Natural killer cell (primary cell): Measurements from ENCODE around the gene ADORA2A. TPM values are rescaled to one million over a fixed set of nuclear protein-coding genes. Genes with fewer than 3 reads are reported as not detected.

Experiments used
- ATAC-seq, 3 donors: fragments of 150-1000 bp in 2 of 3; fragments of 200-7000 bp in 1 of 3; cut with Tn5 transposase; 1 replicate in 1 of 3; 2 replicates in 2 of 3; pipeline ENCODE4 v1.10.0; 2021; ENCODE audit warnings: mild to moderate bottlenecking in 2 of 3, moderate library complexity in 2 of 3
- DNase-seq, 2 donors: peaks; one replicate each; pipeline versions ENCODE4 v3.0.0 to v3.0.0-alpha.2; 2013 to 2021; ENCODE audit warnings: mixed read lengths in 1 of 2
- H3K27ac ChIP-seq: one replicate; pipeline ENCODE4 v1.5.1; 2013; ENCODE audit warnings: mild to moderate bottlenecking, low read length
- H3K27me3 ChIP-seq: one replicate; pipeline ENCODE4 v1.6.1; 2013; ENCODE audit warnings: low read length; ENCODE audit not compliant: control insufficient read depth, insufficient read depth
- H3K36me3 ChIP-seq: one replicate; pipeline ENCODE4 v1.6.1; 2013; ENCODE audit warnings: low read length; ENCODE audit not compliant: control insufficient read depth, insufficient read depth
- H3K4me1 ChIP-seq: one replicate; pipeline ENCODE4 v1.6.1; 2013; ENCODE audit warnings: low read length; ENCODE audit not compliant: control insufficient read depth, insufficient read depth
- H3K4me3 ChIP-seq: one replicate; pipeline ENCODE4 v1.5.1; 2013; ENCODE audit warnings: low read length
- H3K9me3 ChIP-seq: one replicate; pipeline ENCODE4 v1.6.1; 2013; ENCODE audit warnings: low read length; ENCODE audit not compliant: control insufficient read depth, insufficient read depth
- H3K27ac Mint-ChIP-seq, 2 donors: one replicate each; pipeline ENCODE4 v1.8.0; 2022; ENCODE audit warnings: mild to moderate bottlenecking in 2 of 2, mixed read lengths in 2 of 2, moderate library complexity in 1 of 2
- H3K27me3 Mint-ChIP-seq, 2 donors: one replicate each; pipeline ENCODE4 v1.8.0; 2022; ENCODE audit warnings: low read depth in 2 of 2, mixed read lengths in 2 of 2
- H3K36me3 Mint-ChIP-seq: one replicate; pipeline ENCODE4 v1.8.0; 2022; ENCODE audit warnings: mixed read lengths
- H3K4me1 Mint-ChIP-seq, 2 donors: one replicate each; pipeline ENCODE4 v1.8.0; 2022; ENCODE audit warnings: mixed read lengths in 2 of 2
- H3K4me3 Mint-ChIP-seq: one replicate; pipeline ENCODE4 v1.8.0; 2022; ENCODE audit warnings: mild to moderate bottlenecking, moderate library complexity, mixed read lengths
- H3K9me3 Mint-ChIP-seq, 2 donors: one replicate each; pipeline ENCODE4 v1.8.0; 2022; ENCODE audit warnings: mixed read lengths in 2 of 2
- WGBS: methylation state at CpG from one replicate; pipeline ENCODE4 v1.1.7; 2013; ENCODE audit warnings: missing lambda C conversion rate; ENCODE audit not compliant: insufficient coverage; 5-methylcytosine and 5-hydroxymethylcytosine counted together
- intact Hi-C: fragments of 100-400 bp; cut with micrococcal nuclease; formaldehyde crosslinking; loops from one replicate; pipeline ENCODE4 v1.14.2; 2022
- total RNA-seq, 4 donors: library from RNA; stranded (reverse); fragments of 120-200 nt in 1 of 4; gene quantifications; one replicate each; pipeline versions ENCODE4 v1.2.3 to v1.2.4, GENCODE V29; 2013 to 2022
- TF ChIP-seq, protein P1 (sequence below): fragments of 200-600 bp; IDR thresholded peaks from one replicate; pipeline ENCODE4 v1.8.0; 2022; ENCODE audit warnings: antibody characterized with exemption

The ADORA2A gene
- total RNA-seq, 3 donors from 2014 or later (not counting 1 experiment from before 2014, with no cell fraction given): 11.0 to 15.0 (median 11.7) TPM

DNA sequence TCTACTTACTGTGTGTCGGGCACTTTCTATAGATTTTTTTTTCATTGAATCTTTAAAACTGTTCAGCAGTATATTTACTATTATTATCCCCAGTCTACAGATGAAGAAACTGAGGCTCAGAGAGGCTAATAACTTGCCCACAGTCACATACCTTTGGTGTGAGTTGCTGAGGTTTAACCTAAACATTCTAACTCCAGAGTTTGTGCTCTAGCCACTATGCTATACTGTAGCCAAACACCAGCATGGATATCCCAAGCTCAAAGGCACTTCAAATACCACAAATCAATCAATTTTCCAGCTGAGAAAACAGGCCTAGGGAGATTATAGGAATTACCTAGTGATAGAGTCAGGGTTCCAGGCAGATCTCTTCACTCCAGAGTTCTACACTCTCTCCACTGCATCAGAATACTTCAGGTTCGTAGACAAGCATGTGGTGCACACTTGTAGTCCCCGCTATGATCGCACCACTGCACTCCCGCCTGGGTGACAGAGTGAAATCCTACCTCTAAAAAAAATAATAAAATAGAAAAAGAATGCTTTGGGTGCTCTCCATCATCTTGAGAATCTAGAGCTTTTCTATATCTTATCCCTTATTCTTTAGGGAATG is 47.4 kb downstream of the ADORA2A start:
- WGBS: 76% methylated on average over 4 of the region's 5 CpGs
- no peaks in the 10 kb centered on the region for H3K36me3 Mint-ChIP-seq
- H3K27ac Mint-ChIP-seq: no peak overlapping the region
- H3K36me3 ChIP-seq: no peaks in the 10 kb centered on the region
- TF ChIP-seq, protein P1, sequence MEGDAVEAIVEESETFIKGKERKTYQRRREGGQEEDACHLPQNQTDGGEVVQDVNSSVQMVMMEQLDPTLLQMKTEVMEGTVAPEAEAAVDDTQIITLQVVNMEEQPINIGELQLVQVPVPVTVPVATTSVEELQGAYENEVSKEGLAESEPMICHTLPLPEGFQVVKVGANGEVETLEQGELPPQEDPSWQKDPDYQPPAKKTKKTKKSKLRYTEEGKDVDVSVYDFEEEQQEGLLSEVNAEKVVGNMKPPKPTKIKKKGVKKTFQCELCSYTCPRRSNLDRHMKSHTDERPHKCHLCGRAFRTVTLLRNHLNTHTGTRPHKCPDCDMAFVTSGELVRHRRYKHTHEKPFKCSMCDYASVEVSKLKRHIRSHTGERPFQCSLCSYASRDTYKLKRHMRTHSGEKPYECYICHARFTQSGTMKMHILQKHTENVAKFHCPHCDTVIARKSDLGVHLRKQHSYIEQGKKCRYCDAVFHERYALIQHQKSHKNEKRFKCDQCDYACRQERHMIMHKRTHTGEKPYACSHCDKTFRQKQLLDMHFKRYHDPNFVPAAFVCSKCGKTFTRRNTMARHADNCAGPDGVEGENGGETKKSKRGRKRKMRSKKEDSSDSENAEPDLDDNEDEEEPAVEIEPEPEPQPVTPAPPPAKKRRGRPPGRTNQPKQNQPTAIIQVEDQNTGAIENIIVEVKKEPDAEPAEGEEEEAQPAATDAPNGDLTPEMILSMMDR: no peak
- ATAC-seq (no peak), DNase-seq (no peak)
- H3K4me1 ChIP-seq: no peaks in the 10 kb centered on the region
- H3K4me3 ChIP-seq: no peak overlapping the region
- no peaks in the 10 kb centered on the region for H3K4me1 Mint-ChIP-seq
- H3K27ac ChIP-seq: no peak overlapping the region
- peaks cover 0 to 2% of the 10 kb centered on the region in 2 donors for H3K27me3 Mint-ChIP-seq
- intact Hi-C loops: no loop called here
- no peaks in the 10 kb centered on the region for H3K9me3 ChIP-seq
- no peaks in the 10 kb centered on the region for H3K9me3 Mint-ChIP-seq
- no peaks in the 10 kb centered on the region for H3K27me3 ChIP-seq
- no peak overlapping the region for H3K4me3 Mint-ChIP-seq

DNA sequence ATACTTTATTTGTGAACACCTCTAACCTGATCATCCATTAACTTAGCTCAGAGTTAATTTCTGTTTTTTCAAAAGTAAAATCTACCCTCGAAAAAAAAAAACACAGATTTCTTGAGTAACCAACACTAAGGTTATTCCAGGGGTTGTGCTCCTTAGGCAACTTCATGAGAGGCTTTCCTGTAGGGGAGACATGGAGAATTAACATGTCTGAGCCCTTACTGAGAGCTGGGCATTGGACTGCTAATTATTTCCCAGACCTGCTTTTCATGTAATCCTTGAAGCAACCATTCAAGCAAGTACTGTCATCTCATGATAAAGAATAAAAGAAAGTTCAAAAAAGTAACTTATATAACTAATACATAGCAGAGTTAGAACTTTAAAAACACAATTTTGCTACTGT is 54.2 kb downstream of the ADORA2A start:
- Histone ChIP-seq H3K27ac (no peak overlapping the region), H3K9me3 (no peaks in the 10 kb centered on the region), H3K4me3 (no peak overlapping the region), H3K4me1 (no peaks in the 10 kb centered on the region), H3K36me3 (no peaks in the 10 kb centered on the region), H3K27me3 (no peaks in the 10 kb centered on the region)
- TF ChIP-seq, protein P1: no peak
- H3K27ac Mint-ChIP-seq: no peak overlapping the region
- no peak overlapping the region for H3K4me3 Mint-ChIP-seq
- no peak for DNase-seq
- H3K27me3 Mint-ChIP-seq: peaks cover 0 to 2% of the 10 kb centered on the region in 2 donors
- H3K36me3 Mint-ChIP-seq: no peaks in the 10 kb centered on the region
- WGBS: 50% methylated on average over 1 of the region's 1 CpG
- no peaks in the 10 kb centered on the region for H3K4me1 Mint-ChIP-seq
- no peak for ATAC-seq
- intact Hi-C loops: no loop called here
- no peaks in the 10 kb centered on the region for H3K9me3 Mint-ChIP-seq

DNA sequence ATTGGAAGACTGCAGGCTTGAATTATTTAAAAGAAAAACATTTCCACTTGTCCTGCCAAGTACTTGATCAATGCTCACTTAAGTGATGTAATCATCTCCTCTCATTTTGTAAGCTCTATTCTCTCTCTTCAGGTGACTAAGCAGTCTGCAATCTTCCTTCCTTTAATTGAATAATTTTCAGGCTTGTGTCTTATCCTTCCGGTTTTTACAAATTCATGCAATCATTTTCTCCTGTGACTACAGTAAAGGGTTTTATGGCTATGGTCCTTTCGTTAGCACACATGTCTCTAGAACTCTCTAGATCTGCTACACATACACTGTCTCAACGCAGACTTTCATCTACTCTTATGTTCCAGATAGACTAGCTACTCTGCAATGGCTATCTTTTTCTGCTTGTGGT is 55.2 kb downstream of the ADORA2A start:
- Mint-ChIP-seq H3K4me3 (no peak overlapping the region), H3K9me3 (no peaks in the 10 kb centered on the region), H3K4me1 (no peaks in the 10 kb centered on the region), H3K36me3 (no peaks in the 10 kb centered on the region), H3K27me3 (peaks cover 0 to 2% of the 10 kb centered on the region in 2 donors), H3K27ac (no peak overlapping the region)
- intact Hi-C loops: no loop called here
- Histone ChIP-seq H3K27ac (no peak overlapping the region), H3K36me3 (no peaks in the 10 kb centered on the region), H3K4me1 (no peaks in the 10 kb centered on the region), H3K4me3 (no peak overlapping the region), H3K27me3 (no peaks in the 10 kb centered on the region), H3K9me3 (no peaks in the 10 kb centered on the region)
- WGBS: 59% methylated on average over 3 of the region's 3 CpGs
- ATAC-seq: no peak
- TF ChIP-seq, protein P1: no peak
- DNase-seq: no peak

DNA sequence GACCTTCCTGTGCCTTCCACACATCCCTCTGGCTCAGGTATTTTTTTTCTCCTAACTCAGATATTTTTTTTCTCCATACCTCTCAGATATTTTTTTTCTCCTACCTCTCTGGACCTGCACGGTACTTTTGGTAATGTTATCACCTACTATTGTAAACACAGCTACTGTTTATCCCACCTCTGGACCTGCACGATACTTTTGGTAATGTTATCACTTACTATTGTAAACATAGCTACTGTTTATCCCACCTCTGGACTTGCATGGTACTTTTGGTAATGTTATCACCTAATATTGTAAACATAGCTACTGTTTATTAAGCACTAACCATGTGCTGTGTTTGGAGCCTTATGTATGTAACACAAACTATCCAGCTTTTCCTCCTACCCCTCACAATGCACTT is 55.6 kb downstream of the ADORA2A start:
- no peaks in the 10 kb centered on the region for H3K4me1 ChIP-seq
- no peak overlapping the region for H3K4me3 Mint-ChIP-seq
- H3K9me3 ChIP-seq: no peaks in the 10 kb centered on the region
- intact Hi-C loops: no loop called here
- H3K27ac Mint-ChIP-seq: no peak overlapping the region
- no peak overlapping the region for H3K4me3 ChIP-seq
- no peaks in the 10 kb centered on the region for H3K9me3 Mint-ChIP-seq
- H3K27me3 Mint-ChIP-seq: peaks cover 0 to 2% of the 10 kb centered on the region in 2 donors
- DNase-seq: no peak
- no peaks in the 10 kb centered on the region for H3K36me3 ChIP-seq
- TF ChIP-seq, protein P1: no peak
- no peak for ATAC-seq
- 93% methylated on average over 2 of the region's 2 CpGs for WGBS
- H3K4me1 Mint-ChIP-seq: no peaks in the 10 kb centered on the region
- no peaks in the 10 kb centered on the region for H3K27me3 ChIP-seq
- H3K27ac ChIP-seq: no peak overlapping the region
- H3K36me3 Mint-ChIP-seq: no peaks in the 10 kb centered on the region
